Thyroid gland (tissue), 4 donors: Measurements from ENCODE around the gene GOT2.

Experiments
- POLR2A ChIP-seq, 2 donors: fragments of 450-650 bp; IDR thresholded peaks; one replicate each; pipeline ENCODE4 v1.6.1; 2017; ENCODE audit warnings: antibody characterized with exemption in 2 of 2, mild to moderate bottlenecking in 2 of 2, moderate library complexity in 1 of 2
- TF ChIP-seq, protein P1 (sequence below), 6 experiments: fragments of 200-600 bp in 3 of 6; fragments of 450-650 bp in 3 of 6; sonication (generic) in 3 of 6; IDR thresholded peaks; one replicate each; pipeline ENCODE4 v1.5.1; 2016 to 2019; ENCODE audit warnings: antibody characterized with exemption in 6 of 6, mild to moderate bottlenecking in 2 of 6, inconsistent platforms in 1 of 6, moderate library complexity in 1 of 6

- TF ChIP-seq, protein P1, sequence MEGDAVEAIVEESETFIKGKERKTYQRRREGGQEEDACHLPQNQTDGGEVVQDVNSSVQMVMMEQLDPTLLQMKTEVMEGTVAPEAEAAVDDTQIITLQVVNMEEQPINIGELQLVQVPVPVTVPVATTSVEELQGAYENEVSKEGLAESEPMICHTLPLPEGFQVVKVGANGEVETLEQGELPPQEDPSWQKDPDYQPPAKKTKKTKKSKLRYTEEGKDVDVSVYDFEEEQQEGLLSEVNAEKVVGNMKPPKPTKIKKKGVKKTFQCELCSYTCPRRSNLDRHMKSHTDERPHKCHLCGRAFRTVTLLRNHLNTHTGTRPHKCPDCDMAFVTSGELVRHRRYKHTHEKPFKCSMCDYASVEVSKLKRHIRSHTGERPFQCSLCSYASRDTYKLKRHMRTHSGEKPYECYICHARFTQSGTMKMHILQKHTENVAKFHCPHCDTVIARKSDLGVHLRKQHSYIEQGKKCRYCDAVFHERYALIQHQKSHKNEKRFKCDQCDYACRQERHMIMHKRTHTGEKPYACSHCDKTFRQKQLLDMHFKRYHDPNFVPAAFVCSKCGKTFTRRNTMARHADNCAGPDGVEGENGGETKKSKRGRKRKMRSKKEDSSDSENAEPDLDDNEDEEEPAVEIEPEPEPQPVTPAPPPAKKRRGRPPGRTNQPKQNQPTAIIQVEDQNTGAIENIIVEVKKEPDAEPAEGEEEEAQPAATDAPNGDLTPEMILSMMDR (IDR thresholded peaks at IDR 0.05) = no peak
- no peak for TF ChIP-seq POLR2A (IDR thresholded peaks at IDR 0.05)
These were observed 35.0 kb downstream of the GOT2 start for GRCh38 chr16:58699151-58699550.
